Right forelimb (tissue), 1 donor: Measurements from ENCODE around the gene NOL4L.

Source experiments
- DNase-seq: peaks from one replicate; pipeline ENCODE4 v3.0.0-alpha.2; 2018

NOL4L gene

GRCh38 chr20:32400476-32400875 is 184.7 kb downstream of the NOL4L start:
- no peak for DNase-seq

GRCh38 chr20:32397567-32398084 is 187.5 kb downstream of the NOL4L start:
- DNase-seq, result no peak

GRCh38 chr20:32396646-32397160 is 188.4 kb downstream of the NOL4L start:
- no peak for DNase-seq

GRCh38 chr20:32395066-32395465 is 190.1 kb downstream of the NOL4L start:
- DNase-seq, result no peak
